Smooth muscle cell (in vitro differentiated cells): ENCODE results near the gene FAM187B. TPM values are rescaled to one million over a fixed set of nuclear protein-coding genes. Genes with fewer than 3 reads are reported as not detected.
"Not testable (repeated sequence)": the region's sequence is repeated elsewhere in the genome, so short reads cannot be mapped to it uniquely, and the experiment has no call there.

Experiments
- DNase-seq: peaks from one replicate; lab custom pipeline; 2025; ENCODE audit not compliant: unreplicated experiment; lab: John Stamatoyannopoulos, UW
- H2AFZ ChIP-seq: fragments of 200-600 bp; sonication (generic); 2 replicates; pipeline ENCODE4 v1.6.0; 2016; ENCODE audit warnings: antibody characterized with exemption, low read depth, mild to moderate bottlenecking
- H3F3A ChIP-seq: fragments of 200-600 bp; sonication (generic); 2 replicates; pipeline ENCODE4 v1.6.0; 2017; ENCODE audit warnings: antibody characterized with exemption, low read depth
- H3K27ac ChIP-seq: fragments of 200-600 bp; sonication (generic); 2 replicates; pipeline ENCODE4 v1.5.1; 2016; ENCODE audit warnings: low read depth, mild to moderate bottlenecking
- H3K27me3 ChIP-seq: fragments of 200-600 bp; sonication (generic); 2 replicates; pipeline ENCODE4 v1.6.1; 2016; ENCODE audit warnings: low read depth, mild to moderate bottlenecking
- H3K36me3 ChIP-seq: fragments of 200-600 bp; sonication (generic); 2 replicates; pipeline ENCODE4 v1.5.1; 2016; ENCODE audit warnings: low read depth
- H3K4me1 ChIP-seq: fragments of 200-600 bp; sonication (generic); 2 replicates; pipeline ENCODE4 v1.5.1; 2016; ENCODE audit warnings: low read depth
- H3K4me2 ChIP-seq: fragments of 200-600 bp; sonication (generic); 2 replicates; pipeline ENCODE4 v1.6.0; 2016; ENCODE audit warnings: mild to moderate bottlenecking
- H3K4me3 ChIP-seq: fragments of 200-600 bp; sonication (generic); 2 replicates; pipeline ENCODE4 v1.5.1; 2016; ENCODE audit warnings: mild to moderate bottlenecking
- H3K79me2 ChIP-seq: fragments of 200-600 bp; sonication (generic); 2 replicates; pipeline ENCODE4 v1.6.0; 2016; ENCODE audit warnings: low read depth, mild to moderate bottlenecking
- H3K9ac ChIP-seq: fragments of 200-600 bp; sonication (generic); 2 replicates; pipeline ENCODE4 v1.6.0; 2016; ENCODE audit warnings: low read depth
- H3K9me3 ChIP-seq: fragments of 200-600 bp; sonication (generic); replicated peaks from 2 replicates; pipeline ENCODE4 v1.5.1; 2016; ENCODE audit warnings: low read depth
- H4K20me1 ChIP-seq: fragments of 200-600 bp; sonication (generic); 2 replicates; pipeline ENCODE4 v1.6.0; 2016; ENCODE audit warnings: low read depth
- WGBS: methylation state at CpG from one replicate; pipeline ENCODE4 v1.1.7; 2016; ENCODE audit warnings: low lambda C conversion rate; 5-methylcytosine and 5-hydroxymethylcytosine counted together
- polyA plus RNA-seq: library from polyadenylated mRNA; unstranded; fragments of >200 nt; fragmentation: Nextera tagmentation; extraction: Ambion mirVana; gene quantifications from 2 replicates; pipeline ENCODE4 v1.2.1, GENCODE V29; 2016
- total RNA-seq: library from RNA; depleted of rRNA; stranded (reverse); fragments of >200 nt; gene quantifications from 2 replicates; pipeline ENCODE4 v1.2.3, GENCODE V29; 2014
- TF ChIP-seq, protein P1 (sequence below): fragments of 200-600 bp; sonication (generic); IDR thresholded peaks from 2 replicates; pipeline ENCODE4 v1.5.1; 2017; ENCODE audit warnings: borderline replicate concordance, mild to moderate bottlenecking, antibody characterized with exemption; ENCODE audit not compliant: insufficient read depth, poor library complexity, severe bottlenecking

The FAM187B gene
- total and polyA plus RNA-seq, 2 experiments from 2014 or later = not detected

DNA sequence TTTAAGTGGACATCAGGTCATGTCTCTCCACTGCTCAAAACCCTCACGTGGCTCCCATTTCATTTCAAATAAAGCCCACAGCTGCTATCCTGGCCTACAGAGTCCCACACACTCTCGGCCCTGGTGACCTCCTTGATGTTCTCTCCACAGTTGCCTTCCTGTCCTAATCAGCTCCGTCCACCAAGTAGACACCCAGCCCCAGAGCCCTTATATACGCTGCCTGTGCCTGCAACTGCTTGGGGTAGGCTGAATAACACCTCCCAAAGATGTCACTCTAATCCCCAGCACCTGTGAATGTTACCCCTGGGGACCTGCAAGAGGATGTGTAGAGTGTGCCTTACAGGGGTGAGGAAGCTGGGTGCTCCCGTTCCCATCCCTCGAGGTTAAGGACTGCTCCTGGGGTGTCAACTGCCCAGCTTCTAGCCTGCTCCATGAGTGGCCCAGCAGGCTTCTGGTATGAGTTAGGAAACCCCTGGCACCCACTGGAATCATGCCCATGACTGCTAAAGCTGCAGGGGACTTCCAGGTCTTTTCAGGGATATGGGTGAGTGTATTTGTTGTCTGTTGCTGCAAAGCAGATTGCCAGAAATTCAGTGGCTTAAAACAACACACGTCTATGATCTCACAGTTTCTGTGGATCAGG, 6.0 kb downstream of the FAM187B start:
- no peak for DNase-seq
- H3F3A ChIP-seq = no peaks in the 10 kb centered on the region
- H3K27ac ChIP-seq = no peak overlapping the region
- no peaks in the 10 kb centered on the region for H3K36me3 ChIP-seq
- 83% methylated on average over 7 of the region's 7 CpGs for WGBS
- H3K4me1 ChIP-seq = no peaks in the 10 kb centered on the region
- TF ChIP-seq, protein P1, sequence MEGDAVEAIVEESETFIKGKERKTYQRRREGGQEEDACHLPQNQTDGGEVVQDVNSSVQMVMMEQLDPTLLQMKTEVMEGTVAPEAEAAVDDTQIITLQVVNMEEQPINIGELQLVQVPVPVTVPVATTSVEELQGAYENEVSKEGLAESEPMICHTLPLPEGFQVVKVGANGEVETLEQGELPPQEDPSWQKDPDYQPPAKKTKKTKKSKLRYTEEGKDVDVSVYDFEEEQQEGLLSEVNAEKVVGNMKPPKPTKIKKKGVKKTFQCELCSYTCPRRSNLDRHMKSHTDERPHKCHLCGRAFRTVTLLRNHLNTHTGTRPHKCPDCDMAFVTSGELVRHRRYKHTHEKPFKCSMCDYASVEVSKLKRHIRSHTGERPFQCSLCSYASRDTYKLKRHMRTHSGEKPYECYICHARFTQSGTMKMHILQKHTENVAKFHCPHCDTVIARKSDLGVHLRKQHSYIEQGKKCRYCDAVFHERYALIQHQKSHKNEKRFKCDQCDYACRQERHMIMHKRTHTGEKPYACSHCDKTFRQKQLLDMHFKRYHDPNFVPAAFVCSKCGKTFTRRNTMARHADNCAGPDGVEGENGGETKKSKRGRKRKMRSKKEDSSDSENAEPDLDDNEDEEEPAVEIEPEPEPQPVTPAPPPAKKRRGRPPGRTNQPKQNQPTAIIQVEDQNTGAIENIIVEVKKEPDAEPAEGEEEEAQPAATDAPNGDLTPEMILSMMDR = no peak
- H2AFZ ChIP-seq = no peak overlapping the region
- H3K4me2 ChIP-seq = no peak overlapping the region
- H3K4me3 ChIP-seq = no peak overlapping the region
- H3K9me3 ChIP-seq = no peaks in the 10 kb centered on the region
- H3K79me2 ChIP-seq = no peaks in the 10 kb centered on the region
- no peaks in the 10 kb centered on the region for H3K27me3 ChIP-seq
- no peak overlapping the region for H3K9ac ChIP-seq
- H4K20me1 ChIP-seq = no peaks in the 10 kb centered on the region

DNA sequence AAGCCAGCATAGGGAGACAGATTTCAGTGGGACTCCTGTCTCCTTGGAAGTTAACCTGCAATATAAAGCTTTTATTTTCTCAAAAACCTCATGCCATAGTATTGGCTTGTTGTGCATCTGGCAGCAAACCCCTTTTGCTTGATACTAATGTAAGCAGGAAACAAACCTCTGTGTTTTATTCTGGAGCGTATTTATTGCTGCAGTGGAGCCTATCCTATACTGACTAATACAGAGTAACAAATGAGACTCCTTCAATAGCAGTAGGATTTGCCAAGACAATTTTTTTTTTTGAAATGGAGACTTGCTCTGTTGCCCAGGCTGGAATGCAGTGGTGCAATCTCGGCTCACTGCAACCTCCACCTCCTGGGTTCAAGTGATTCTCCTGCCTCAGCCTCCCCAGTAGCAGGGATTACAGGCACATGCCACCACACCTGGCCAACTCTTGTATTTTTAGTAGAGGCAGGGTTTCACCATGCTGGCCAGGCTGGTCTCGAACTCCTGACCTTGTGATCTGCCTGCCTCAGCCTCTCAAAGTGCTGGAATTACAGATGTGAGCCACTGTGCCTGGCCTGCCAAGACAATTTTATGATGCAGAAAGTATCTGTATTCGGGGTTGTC, 7.5 kb downstream of the FAM187B start:
- H4K20me1 ChIP-seq, H3K36me3 ChIP-seq, H3K9ac ChIP-seq, H3K27me3 ChIP-seq, DNase-seq, H3K79me2 ChIP-seq, H3K4me1 ChIP-seq, H2AFZ ChIP-seq, H3F3A ChIP-seq, H3K4me2 ChIP-seq, H3K9me3 ChIP-seq, H3K27ac ChIP-seq, H3K4me3 ChIP-seq: not testable (repeated sequence)
- 88% methylated on average over 4 of the region's 4 CpGs for WGBS

DNA sequence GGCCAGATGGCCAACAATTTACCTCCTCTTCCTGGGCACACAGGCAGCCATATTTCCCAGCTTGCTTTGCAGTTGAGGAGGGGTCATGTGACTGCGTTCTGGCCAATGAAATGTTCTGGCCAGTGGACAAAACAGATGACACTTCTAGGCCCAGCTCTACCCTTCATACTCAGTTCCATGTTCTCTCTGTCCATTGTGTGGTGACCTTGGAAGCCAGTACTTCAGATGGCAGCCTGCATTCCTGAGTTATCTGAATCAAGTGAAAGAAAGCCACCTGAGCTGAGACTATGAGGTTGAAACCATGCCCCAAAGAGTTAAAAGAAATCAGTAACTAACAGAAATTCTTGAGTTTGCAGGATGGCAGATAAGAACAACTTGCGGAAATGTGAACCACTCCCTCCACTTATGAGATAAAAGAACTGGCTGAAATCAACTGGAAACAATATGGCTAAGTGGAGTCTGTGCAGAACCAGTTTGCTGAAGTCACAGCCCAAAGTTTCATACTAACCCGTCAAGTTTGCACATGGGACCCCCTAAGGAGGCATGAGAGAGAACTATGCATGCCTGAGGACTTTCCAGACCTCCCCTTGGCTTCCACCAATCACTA, 8.1 kb downstream of the FAM187B start:
- H3K9me3 ChIP-seq = no peaks in the 10 kb centered on the region
- no peak overlapping the region for H3K27ac ChIP-seq
- H4K20me1 ChIP-seq = no peaks in the 10 kb centered on the region
- no peaks in the 10 kb centered on the region for H3K79me2 ChIP-seq
- H3K4me2 ChIP-seq = no peak overlapping the region
- TF ChIP-seq, protein P1 = no peak
- DNase-seq = no peak
- H3K4me1 ChIP-seq = no peaks in the 10 kb centered on the region
- H2AFZ ChIP-seq = no peak overlapping the region
- H3K27me3 ChIP-seq = no peaks in the 10 kb centered on the region
- H3K9ac ChIP-seq = no peak overlapping the region
- H3K36me3 ChIP-seq = no peaks in the 10 kb centered on the region
- H3K4me3 ChIP-seq = no peak overlapping the region
- H3F3A ChIP-seq = no peaks in the 10 kb centered on the region
- WGBS = 58% methylated on average over 3 of the region's 3 CpGs

DNA sequence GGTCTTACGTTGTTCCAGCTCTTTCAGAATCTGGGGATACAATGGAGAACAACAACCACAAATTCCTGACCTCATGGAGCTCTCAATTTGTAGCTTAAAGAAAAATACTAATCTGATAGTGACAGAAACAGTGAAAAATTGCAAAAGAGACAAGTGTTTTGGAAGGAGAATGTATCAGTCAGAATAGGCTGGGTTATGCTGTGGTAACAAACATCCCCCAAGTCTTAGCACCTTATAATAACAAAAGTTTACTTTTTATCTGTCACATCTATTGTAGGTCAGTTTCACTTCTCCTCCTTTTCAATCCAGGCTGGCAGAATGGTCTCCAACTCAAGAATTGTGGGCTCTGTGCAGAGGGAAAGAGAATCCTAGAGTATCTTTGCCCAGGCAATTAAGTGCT, 9.5 kb downstream of the FAM187B start:
- no peak overlapping the region for H2AFZ ChIP-seq
- no peak for DNase-seq
- H3K27me3 ChIP-seq = no peaks in the 10 kb centered on the region
- no peaks in the 10 kb centered on the region for H3K36me3 ChIP-seq
- WGBS = 83% methylated on average over 1 of the region's 1 CpG
- no peaks in the 10 kb centered on the region for H3K79me2 ChIP-seq
- no peak overlapping the region for H3K4me2 ChIP-seq
- H3K9ac ChIP-seq = no peak overlapping the region
- H3K9me3 ChIP-seq = no peaks in the 10 kb centered on the region
- H4K20me1 ChIP-seq = no peaks in the 10 kb centered on the region
- no peak overlapping the region for H3K27ac ChIP-seq
- no peak overlapping the region for H3K4me3 ChIP-seq
- H3F3A ChIP-seq = no peaks in the 10 kb centered on the region
- H3K4me1 ChIP-seq = no peaks in the 10 kb centered on the region
- TF ChIP-seq, protein P1 = no peak
